VCaP (cell line): ENCODE measurements around the gene OTOG.

Source experiments
- H3K27ac ChIP-seq: fragments of 450-650 bp; 2 replicates; pipeline ENCODE4 v1.5.1; 2017
- CTCF ChIP-seq: fragments of 450-650 bp; conservative IDR thresholded peaks from 2 replicates; pipeline ENCODE4 v1.5.1; 2017; ENCODE audit warnings: mild to moderate bottlenecking, moderate library complexity

The OTOG gene

GRCh38 chr11:17579451-17579850, 32.4 kb downstream of the OTOG start:
- TF ChIP-seq CTCF = no peak
- no peak overlapping the region for H3K27ac ChIP-seq

- H3K27ac ChIP-seq = no peak overlapping the region
- TF ChIP-seq CTCF = no peak
Measured at GRCh38 chr11:17580271-17580670, 33.2 kb downstream of the OTOG start.

GRCh38 chr11:17581036-17581731, 34.1 kb downstream of the OTOG start:
- H3K27ac ChIP-seq = no peak overlapping the region
- no peak for TF ChIP-seq CTCF

- TF ChIP-seq CTCF = no peak
Measured at GRCh38 chr11:17581732-17582053, 34.6 kb downstream of the OTOG start.

GRCh38 chr11:17585911-17586695, 39.0 kb downstream of the OTOG start:
- TF ChIP-seq CTCF = no peak
- no peak overlapping the region for H3K27ac ChIP-seq

More at GRCh38 chr11:17581732-17582053, 34.6 kb downstream of the OTOG start:
- no peak overlapping the region for H3K27ac ChIP-seq

- TF ChIP-seq CTCF = no peak
- no peak overlapping the region for H3K27ac ChIP-seq
Measured at GRCh38 chr11:17588166-17588565, 41.1 kb downstream of the OTOG start.

- TF ChIP-seq CTCF = no peak
- H3K27ac ChIP-seq = no peak overlapping the region
Measured at GRCh38 chr11:17588721-17589120, 41.7 kb downstream of the OTOG start.
